HL-60 (cell line): ENCODE measurements around the gene PRRG2.

Experiments
- CTCF ChIP-seq: IDR thresholded peaks from one replicate; pipeline ENCODE4 v1.5.1; 2011; ENCODE audit warnings: low read length, control low read depth, inconsistent platforms; ENCODE audit not compliant: insufficient read depth
- POLR2AphosphoS5 ChIP-seq: IDR thresholded peaks from 2 replicates; pipeline ENCODE4 v1.6.1; 2012; ENCODE audit warnings: low read depth
- REST ChIP-seq: IDR thresholded peaks from 2 replicates; pipeline ENCODE4 v1.6.1; 2012; ENCODE audit warnings: low read depth; ENCODE audit not compliant: insufficient replicate concordance

- TF ChIP-seq CTCF (no peak), POLR2AphosphoS5 (no peak), REST (no peak)
Observed at GRCh38 chr19:49599378-49600295, 18.5 kb downstream of the PRRG2 start.
